HPDE6-E6E7 (cell line): Measurements from ENCODE around the gene UBASH3B.
"Not testable (repeated sequence)": the region's sequence is repeated elsewhere in the genome, so short reads cannot be mapped to it uniquely, and the experiment has no call there.

Source experiments
- DNase-seq: peaks from one replicate; pipeline ENCODE4 v3.0.0; 2011; ENCODE audit warnings: missing footprints; ENCODE audit errors: extremely low spot score

The UBASH3B gene

GRCh38 chr11:122851366-122851966 is 195.9 kb downstream of the UBASH3B start:
- no peak for DNase-seq

GRCh38 chr11:122852074-122852795 is 196.7 kb downstream of the UBASH3B start:
- no peak for DNase-seq

- DNase-seq: no peak
Measured at GRCh38 chr11:122852796-122853160, 197.3 kb downstream of the UBASH3B start.

- no peak for DNase-seq
Measured at GRCh38 chr11:122853261-122853660, 197.7 kb downstream of the UBASH3B start.

- DNase-seq: peak; percentile 50
Measured at GRCh38 chr11:122853971-122854446, 198.5 kb downstream of the UBASH3B start.

- DNase-seq: peak; percentile 69
Measured at GRCh38 chr11:122861631-122862030, 206.1 kb downstream of the UBASH3B start.

- DNase-seq: no peak
Measured at GRCh38 chr11:122862091-122862490, 206.6 kb downstream of the UBASH3B start.

- DNase-seq: not testable (repeated sequence)
Measured at GRCh38 chr11:122863154-122863553, 207.6 kb downstream of the UBASH3B start.

GRCh38 chr11:122863704-122864326 is 208.3 kb downstream of the UBASH3B start:
- no peak for DNase-seq
